Measurements from ENCODE around the gene MYMX. TPM values are rescaled to one million over a fixed set of nuclear protein-coding genes. Genes with fewer than 3 reads are reported as not detected.

Gene MYMX
- total and polyA plus RNA-seq, 12 donors, result 0.41 to 2.3 (median 0.88) TPM; not detected in 6

- DNase-seq, result peak; percentile 82 to 91
- ATAC-seq, result peak; percentile 83 to 92 (median 87)
- Histone ChIP-seq H3K27ac (peak overlapping the region; percentile 91 to 98 (median 94)), H3K9me3 (no peaks in the 10 kb centered on the region), H3K27me3 (no peaks in the 10 kb centered on the region), H3K36me3 (peaks cover 0 to 26% (median 12%) of the 10 kb centered on the region in 9 donors), H3K4me1 (peaks cover 23 to 64% (median 55%) of the 10 kb centered on the region in 9 donors), H3K4me3 (peak overlapping the region; percentile 49 to 71 (median 62))
- TF ChIP-seq CTCF (IDR thresholded peaks at IDR 0.05), result no peak
- WGBS, 2 donors, result 32 to 33% methylated on average over 22 of the region's 22 CpGs
- intact Hi-C loops (cut with DNase I), result loop anchor here in 9 of 10 donors (1.0 to 10.0 kb wide), 7 partner anchors 64 to 142 kb away; no protein-coding TSS in a partner anchor
Observed at GRCh38 chr6:44237021-44237812, 20.5 kb downstream of the MYMX start.

- Histone ChIP-seq H3K27ac (peak overlapping the region; percentile 91 to 98 (median 94)), H3K4me1 (peaks cover 21 to 57% (median 49%) of the 10 kb centered on the region in 9 donors), H3K9me3 (no peaks in the 10 kb centered on the region), H3K36me3 (peaks cover 0 to 19% (median 5%) of the 10 kb centered on the region in 9 donors), H3K27me3 (no peaks in the 10 kb centered on the region), H3K4me3 (peak overlapping the region; percentile 49 to 71 (median 62))
- ATAC-seq (peak; percentile 76 to 87 (median 81)), DNase-seq (peak; percentile 77 to 87)
- TF ChIP-seq CTCF (IDR thresholded peaks at IDR 0.05), result peak; percentile 97 to 99 (median 98)
- WGBS, 2 donors, result 2% methylated on average over 35 to 42 of the region's 42 CpGs
- intact Hi-C loops (cut with DNase I), result loop anchor here in 9 of 10 donors (1.0 to 10.0 kb wide), 7 partner anchors 65 to 143 kb away; no protein-coding TSS in a partner anchor
Observed at GRCh38 chr6:44237813-44238433, 21.2 kb downstream of the MYMX start.

DNA sequence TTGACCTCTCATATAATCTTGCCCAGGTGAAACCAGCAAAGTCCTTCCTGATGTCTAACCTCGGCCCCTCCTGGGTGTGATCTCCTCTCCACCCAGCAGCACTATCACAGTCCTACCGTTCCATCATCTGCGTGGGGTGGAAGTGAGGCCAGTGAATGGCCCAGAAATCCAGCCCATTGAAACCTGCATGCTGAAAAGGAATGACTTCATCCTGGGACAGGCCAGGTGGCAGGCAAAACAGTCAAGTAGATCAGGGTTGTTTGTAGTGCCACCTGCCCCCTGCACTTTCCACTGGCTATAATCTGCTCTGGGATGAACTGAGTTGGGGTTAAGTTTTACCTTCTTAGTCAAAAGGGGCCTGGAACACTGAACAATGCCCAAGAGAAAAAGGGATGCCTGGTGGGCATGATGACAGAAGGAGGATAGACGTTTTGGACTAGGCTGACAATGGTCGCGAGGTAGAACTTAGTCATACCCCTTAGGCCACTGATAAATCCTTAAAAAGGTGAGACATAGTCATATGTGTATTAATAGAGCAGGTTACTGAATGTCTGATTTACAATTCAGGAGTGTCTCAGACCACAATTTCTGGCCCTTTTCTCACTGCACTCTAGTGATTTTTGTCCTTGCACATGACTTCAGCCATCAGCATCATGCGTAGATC lies 22.1 kb downstream of the MYMX start:
- no peak overlapping the region for H3K4me3 ChIP-seq
- DNase-seq, result no peak
- H3K4me1 ChIP-seq, result peaks cover 12 to 48% (median 40%) of the 10 kb centered on the region in 9 donors
- 82% methylated on average over 7 of the region's 7 CpGs for WGBS, 2 donors
- no peaks in the 10 kb centered on the region for H3K27me3 ChIP-seq
- ATAC-seq, result no peak
- H3K9me3 ChIP-seq, result no peaks in the 10 kb centered on the region
- intact Hi-C loops (cut with DNase I), result loop anchor here in 9 of 10 donors (2.0 to 10.0 kb wide), 6 partner anchors 66 to 144 kb away; no protein-coding TSS in a partner anchor
- H3K36me3 ChIP-seq, result peaks cover 0 to 11% (median 0%) of the 10 kb centered on the region in 9 donors
- no peak for TF ChIP-seq CTCF (IDR thresholded peaks at IDR 0.05)
- peak overlapping the region in 6 of 10 donors; percentile 91 to 98 (median 94) for H3K27ac ChIP-seq

- H3K36me3 ChIP-seq, result peaks cover 0 to 6% (median 0%) of the 10 kb centered on the region in 9 donors
- no peaks in the 10 kb centered on the region for H3K27me3 ChIP-seq
- intact Hi-C loops (cut with DNase I), result no loop called here
- H3K4me3 ChIP-seq, result no peak overlapping the region
- peaks cover 3 to 22% (median 15%) of the 10 kb centered on the region in 9 donors for H3K4me1 ChIP-seq
- WGBS, 2 donors, result 95 to 96% methylated on average over 7 of the region's 7 CpGs
- TF ChIP-seq CTCF (IDR thresholded peaks at IDR 0.05), result no peak
- DNase-seq (no peak), ATAC-seq (no peak)
- H3K27ac ChIP-seq, result no peak overlapping the region
- H3K9me3 ChIP-seq, result no peaks in the 10 kb centered on the region
Observed at GRCh38 chr6:44243345-44243744, 26.6 kb downstream of the MYMX start.
